ENCODE results near the gene PHYKPL. TPM values are rescaled to one million over a fixed set of nuclear protein-coding genes. Genes with fewer than 3 reads are reported as not detected.
A peak's percentile ranks its signal among the peaks of the same experiment; 100 is the strongest.

Gene PHYKPL
- total and polyA plus RNA-seq, 12 donors = 15.0 to 125 (median 62.4) TPM

DNA sequence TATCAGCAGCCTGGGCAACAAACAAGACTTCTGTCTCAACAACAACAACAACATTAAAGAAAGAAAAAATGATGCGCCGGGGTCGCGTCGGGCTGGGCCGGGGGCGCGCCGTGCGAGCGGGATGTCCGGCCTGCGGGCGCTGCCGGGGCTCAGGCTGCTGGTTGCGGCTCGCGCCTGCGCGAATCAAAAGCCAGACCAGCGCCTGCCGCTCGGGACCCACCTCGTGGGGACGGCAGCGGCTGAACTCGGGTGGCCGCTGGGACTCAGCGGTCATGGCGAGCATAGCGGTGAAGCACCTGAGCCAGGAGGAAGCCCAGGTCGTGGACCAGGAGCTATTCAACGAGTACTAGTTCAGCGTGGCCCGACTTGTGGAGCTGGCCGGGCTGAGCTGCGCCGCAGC, 67.0 kb downstream of the PHYKPL start:
- no peaks in the 10 kb centered on the region for H3K36me3 ChIP-seq (replicated peaks in 1 of 2)
- peaks cover 23% of the 10 kb centered on the region for H3K27me3 ChIP-seq
- H3K27ac ChIP-seq = no peak overlapping the region
- TF ChIP-seq POLR2A (IDR thresholded peaks at IDR 0.05) = no peak
- TF ChIP-seq, protein P1, sequence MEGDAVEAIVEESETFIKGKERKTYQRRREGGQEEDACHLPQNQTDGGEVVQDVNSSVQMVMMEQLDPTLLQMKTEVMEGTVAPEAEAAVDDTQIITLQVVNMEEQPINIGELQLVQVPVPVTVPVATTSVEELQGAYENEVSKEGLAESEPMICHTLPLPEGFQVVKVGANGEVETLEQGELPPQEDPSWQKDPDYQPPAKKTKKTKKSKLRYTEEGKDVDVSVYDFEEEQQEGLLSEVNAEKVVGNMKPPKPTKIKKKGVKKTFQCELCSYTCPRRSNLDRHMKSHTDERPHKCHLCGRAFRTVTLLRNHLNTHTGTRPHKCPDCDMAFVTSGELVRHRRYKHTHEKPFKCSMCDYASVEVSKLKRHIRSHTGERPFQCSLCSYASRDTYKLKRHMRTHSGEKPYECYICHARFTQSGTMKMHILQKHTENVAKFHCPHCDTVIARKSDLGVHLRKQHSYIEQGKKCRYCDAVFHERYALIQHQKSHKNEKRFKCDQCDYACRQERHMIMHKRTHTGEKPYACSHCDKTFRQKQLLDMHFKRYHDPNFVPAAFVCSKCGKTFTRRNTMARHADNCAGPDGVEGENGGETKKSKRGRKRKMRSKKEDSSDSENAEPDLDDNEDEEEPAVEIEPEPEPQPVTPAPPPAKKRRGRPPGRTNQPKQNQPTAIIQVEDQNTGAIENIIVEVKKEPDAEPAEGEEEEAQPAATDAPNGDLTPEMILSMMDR (IDR thresholded peaks at IDR 0.05) = no peak
- H3K9me3 ChIP-seq (replicated peaks in 1 of 3) = no peaks in the 10 kb centered on the region
- WGBS, 4 donors = 34 to 95% (median 44%) methylated on average over 4 to 38 of the region's 38 CpGs
- H3K4me1 ChIP-seq (replicated peaks in 1 of 2) = peaks cover 0 to 3% of the 10 kb centered on the region in 2 donors
- no peak for DNase-seq
- intact Hi-C loops (cut with DNase I) = loop anchor here (2.0 kb wide), 1 partner anchor 89 kb away; no protein-coding TSS in a partner anchor
- H3K4me3 ChIP-seq = no peak overlapping the region

DNA sequence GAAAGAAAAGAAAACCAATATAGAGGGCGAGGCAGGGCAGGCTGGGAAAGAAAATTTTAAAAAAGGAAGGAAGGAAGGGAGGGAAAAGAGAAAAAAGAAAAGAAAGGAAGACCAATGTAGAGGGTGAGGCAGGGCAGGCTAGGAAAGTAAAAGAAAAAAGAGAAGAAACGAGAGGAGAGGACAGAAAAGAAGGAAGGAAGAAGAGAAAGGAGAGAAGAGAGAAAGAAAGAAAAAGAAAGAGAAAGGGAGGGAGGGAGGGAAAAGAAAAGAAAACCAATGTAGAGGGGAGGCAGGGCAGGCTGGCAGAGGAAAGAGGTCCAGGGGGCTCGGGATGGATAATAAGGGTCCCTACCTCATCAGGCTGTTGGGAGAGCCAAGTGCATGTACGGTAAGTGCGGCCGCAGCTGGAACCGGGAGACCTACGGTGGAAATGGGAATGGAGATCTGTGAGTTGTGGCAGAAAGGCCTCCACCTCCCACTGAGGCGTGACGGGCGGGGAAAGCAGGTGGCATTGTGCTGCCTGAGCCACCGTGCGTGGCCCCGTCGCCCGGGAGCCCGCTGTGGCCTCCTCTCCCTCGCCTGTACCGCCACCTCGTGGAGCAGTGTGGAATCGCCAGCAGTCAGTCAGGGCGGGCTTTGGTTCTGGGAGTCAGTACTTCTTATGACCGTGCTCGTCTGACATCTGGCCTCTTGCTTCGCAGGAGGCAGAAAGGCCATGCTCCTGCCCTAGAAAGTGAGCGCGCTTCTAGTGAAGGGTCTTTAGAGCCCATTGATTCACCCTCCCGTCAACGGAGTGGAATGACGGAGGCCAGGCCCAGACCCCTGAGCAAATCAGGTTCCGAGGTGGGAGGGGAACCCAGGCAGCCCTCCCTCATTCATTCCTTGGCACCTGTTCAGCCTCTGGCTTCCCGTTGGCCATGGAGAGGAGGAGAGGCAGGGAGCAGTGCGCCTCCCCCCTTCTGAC, 68.5 kb downstream of the PHYKPL start:
- TF ChIP-seq POLR2A (IDR thresholded peaks at IDR 0.05) = no peak
- TF ChIP-seq, protein P1 (IDR thresholded peaks at IDR 0.05) = peak; percentile 89 to 100 (median 96)
- 8 to 17% (median 12%) methylated on average over 16 to 33 of the region's 33 CpGs for WGBS, 4 donors
- intact Hi-C loops (cut with DNase I) = loop anchor here (2.0 kb wide), 1 partner anchor 87 kb away; no protein-coding TSS in a partner anchor
- no peaks in the 10 kb centered on the region for H3K36me3 ChIP-seq (replicated peaks in 1 of 2)
- H3K27me3 ChIP-seq = peaks cover 23% of the 10 kb centered on the region
- DNase-seq = peak; percentile 76 to 92 (median 84)
- no peak overlapping the region for H3K4me3 ChIP-seq
- H3K4me1 ChIP-seq (replicated peaks in 1 of 2) = peaks cover 0 to 3% of the 10 kb centered on the region in 2 donors
- H3K9me3 ChIP-seq (replicated peaks in 1 of 3) = no peaks in the 10 kb centered on the region
- no peak overlapping the region for H3K27ac ChIP-seq

DNA sequence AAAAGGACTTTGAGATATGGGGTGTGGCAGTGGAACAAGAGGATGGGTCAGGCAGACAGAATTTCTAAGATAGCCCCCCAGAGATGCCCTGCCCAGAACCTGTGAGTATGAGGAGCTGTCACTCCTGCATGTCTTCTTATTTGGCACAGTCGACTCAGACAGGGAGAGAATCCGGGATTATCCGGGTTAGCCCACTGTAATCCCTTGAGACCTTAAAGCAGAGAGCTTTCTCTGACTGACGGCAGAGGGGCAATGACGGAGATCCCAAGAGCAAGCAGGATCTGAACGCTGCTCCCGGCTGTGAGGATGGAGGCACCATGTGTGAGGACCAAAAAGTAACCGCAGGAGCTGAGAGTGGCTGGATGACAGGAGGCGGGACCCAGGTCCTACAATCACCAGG, 70.1 kb downstream of the PHYKPL start:
- DNase-seq = no peak
- TF ChIP-seq POLR2A (IDR thresholded peaks at IDR 0.05) = no peak
- TF ChIP-seq, protein P1 (IDR thresholded peaks at IDR 0.05) = no peak
- Histone ChIP-seq H3K9me3 (replicated peaks in 1 of 3) (no peaks in the 10 kb centered on the region), H3K4me1 (replicated peaks in 1 of 2) (peaks cover 0 to 3% of the 10 kb centered on the region in 2 donors), H3K36me3 (replicated peaks in 1 of 2) (no peaks in the 10 kb centered on the region), H3K27ac (no peak overlapping the region), H3K4me3 (no peak overlapping the region), H3K27me3 (peaks cover 23% of the 10 kb centered on the region)
- intact Hi-C loops (cut with DNase I) = no loop called here
- WGBS, 4 donors = 63 to 83% (median 75%) methylated on average over 9 of the region's 9 CpGs

DNA sequence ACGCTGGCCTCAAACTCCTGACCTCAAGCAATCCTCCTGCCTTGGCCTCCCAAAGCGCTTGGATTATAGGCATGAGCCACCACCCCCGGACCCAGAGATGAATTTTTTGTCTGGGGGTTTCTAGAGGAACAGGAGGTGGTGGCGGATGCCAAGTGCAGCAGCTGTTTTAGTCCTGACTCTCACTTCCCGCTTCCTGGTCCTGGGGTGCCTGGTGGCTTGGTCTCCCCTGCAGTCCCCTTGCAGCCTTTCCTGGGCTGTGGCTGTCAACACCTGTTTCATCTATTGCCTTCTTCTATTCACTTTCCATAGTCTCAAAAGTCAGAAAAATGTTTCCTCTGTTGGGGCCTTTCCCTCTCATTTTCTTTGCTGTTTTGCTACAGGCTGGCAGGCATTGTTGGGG, 72.4 kb downstream of the PHYKPL start:
- DNase-seq = no peak
- intact Hi-C loops (cut with DNase I) = no loop called here
- no peaks in the 10 kb centered on the region for H3K36me3 ChIP-seq (replicated peaks in 1 of 2)
- H3K4me1 ChIP-seq (replicated peaks in 1 of 2) = peaks cover 0 to 3% of the 10 kb centered on the region in 2 donors
- WGBS, 4 donors = 78 to 85% (median 81%) methylated on average over 5 of the region's 5 CpGs
- no peak overlapping the region for H3K27ac ChIP-seq
- TF ChIP-seq POLR2A (IDR thresholded peaks at IDR 0.05) = no peak
- TF ChIP-seq, protein P1 (IDR thresholded peaks at IDR 0.05) = no peak
- no peaks in the 10 kb centered on the region for H3K9me3 ChIP-seq (replicated peaks in 1 of 3)
- no peak overlapping the region for H3K4me3 ChIP-seq
- peaks cover 13% of the 10 kb centered on the region for H3K27me3 ChIP-seq

Other genes with a start within 250 kb of the PHYKPL start
- gene PROP1, start 236.6 kb downstream of the PHYKPL start, total RNA-seq = not detected
- not detected for gene PROP1, start 236.6 kb downstream of the PHYKPL start, polyA plus RNA-seq
- gene N4BP3, start 119.3 kb downstream of the PHYKPL start, total RNA-seq = 1 to 10 TPM in 4 of 9 donors, under 1 TPM in 5; 0.39 to 2.1 (median 0.91) TPM
- gene N4BP3, start 119.3 kb downstream of the PHYKPL start, polyA plus RNA-seq = 1 to 10 TPM in 1 of 3 donors, under 1 TPM in 2; 0.31 to 2.6 (median 0.88) TPM
- 10 to 100 TPM; 30.7 to 51.4 (median 39.5) TPM for gene RMND5B, start 101.8 kb downstream of the PHYKPL start, total RNA-seq
- 10 to 100 TPM; 28.1 to 36.7 (median 35.5) TPM for gene RMND5B, start 101.8 kb downstream of the PHYKPL start, polyA plus RNA-seq
- gene NHP2, start 78.9 kb downstream of the PHYKPL start, total RNA-seq = 100 to 1,000 TPM in 7 of 9 donors, 10 to 100 TPM in 2; 70.6 to 269 (median 127) TPM
- 100 to 1,000 TPM in 1 of 3 donors, 10 to 100 TPM in 2; 65.2 to 106 (median 68.6) TPM for gene NHP2, start 78.9 kb downstream of the PHYKPL start, polyA plus RNA-seq
- gene GMCL2, start 45.4 kb downstream of the PHYKPL start, total RNA-seq = not detected
- not detected for gene GMCL2, start 45.4 kb downstream of the PHYKPL start, polyA plus RNA-seq
- 100 to 1,000 TPM in 7 of 9 donors, 10 to 100 TPM in 2; 40.7 to 265 (median 117) TPM for gene HNRNPAB, start 28.3 kb downstream of the PHYKPL start, total RNA-seq
- gene HNRNPAB, start 28.3 kb downstream of the PHYKPL start, polyA plus RNA-seq = 100 to 1,000 TPM; 112 to 195 (median 146) TPM

All from adrenal gland (tissue), 12 donors.